ENCODE data around the gene KCNE2.

KCNE2 gene

GRCh38 chr21:34360488-34361241, 3.1 kb upstream of the KCNE2 start:
- Histone ChIP-seq H3K27me3 (replicated peaks; ENCODE audit: control insufficient read depth, insufficient read depth, low read length) (no peaks in the 10 kb centered on the region), H3K4me3 (replicated peaks; ENCODE audit: low read depth, low read length) (no peak overlapping the region), H3K36me3 (ENCODE audit: control insufficient read depth, insufficient read depth, low read length) (no peaks in the 10 kb centered on the region)
- DNase-seq (ENCODE audit: extremely low read depth, insufficient read length) = no peak
- no peak for TF ChIP-seq CTCF (IDR thresholded peaks at IDR 0.05; ENCODE audit: insufficient read depth, low read length, poor library complexity, severe bottlenecking)

- Histone ChIP-seq H3K4me3 (replicated peaks; ENCODE audit: low read depth, low read length) (no peak overlapping the region), H3K36me3 (ENCODE audit: control insufficient read depth, insufficient read depth, low read length) (no peaks in the 10 kb centered on the region), H3K27me3 (replicated peaks; ENCODE audit: control insufficient read depth, insufficient read depth, low read length) (no peaks in the 10 kb centered on the region)
- TF ChIP-seq CTCF (IDR thresholded peaks at IDR 0.05; ENCODE audit: insufficient read depth, low read length, poor library complexity, severe bottlenecking) = no peak
- no peak for DNase-seq (ENCODE audit: extremely low read depth, insufficient read length)
Measured at GRCh38 chr21:34362136-34362444, 1.7 kb upstream of the KCNE2 start.

GRCh38 chr21:34362670-34363069, 1.1 kb upstream of the KCNE2 start:
- Histone ChIP-seq H3K4me3 (replicated peaks; ENCODE audit: low read depth, low read length) (no peak overlapping the region), H3K27me3 (replicated peaks; ENCODE audit: control insufficient read depth, insufficient read depth, low read length) (no peaks in the 10 kb centered on the region), H3K36me3 (ENCODE audit: control insufficient read depth, insufficient read depth, low read length) (no peaks in the 10 kb centered on the region)
- no peak for DNase-seq (ENCODE audit: extremely low read depth, insufficient read length)
- TF ChIP-seq CTCF (IDR thresholded peaks at IDR 0.05; ENCODE audit: insufficient read depth, low read length, poor library complexity, severe bottlenecking) = no peak

GRCh38 chr21:34364921-34365320, 1.1 kb downstream of the KCNE2 start:
- DNase-seq (ENCODE audit: extremely low read depth, insufficient read length) = no peak
- Histone ChIP-seq H3K36me3 (ENCODE audit: control insufficient read depth, insufficient read depth, low read length) (no peaks in the 10 kb centered on the region), H3K4me3 (replicated peaks; ENCODE audit: low read depth, low read length) (no peak overlapping the region), H3K27me3 (replicated peaks; ENCODE audit: control insufficient read depth, insufficient read depth, low read length) (no peaks in the 10 kb centered on the region)
- TF ChIP-seq CTCF (IDR thresholded peaks at IDR 0.05; ENCODE audit: insufficient read depth, low read length, poor library complexity, severe bottlenecking) = no peak

DNA sequence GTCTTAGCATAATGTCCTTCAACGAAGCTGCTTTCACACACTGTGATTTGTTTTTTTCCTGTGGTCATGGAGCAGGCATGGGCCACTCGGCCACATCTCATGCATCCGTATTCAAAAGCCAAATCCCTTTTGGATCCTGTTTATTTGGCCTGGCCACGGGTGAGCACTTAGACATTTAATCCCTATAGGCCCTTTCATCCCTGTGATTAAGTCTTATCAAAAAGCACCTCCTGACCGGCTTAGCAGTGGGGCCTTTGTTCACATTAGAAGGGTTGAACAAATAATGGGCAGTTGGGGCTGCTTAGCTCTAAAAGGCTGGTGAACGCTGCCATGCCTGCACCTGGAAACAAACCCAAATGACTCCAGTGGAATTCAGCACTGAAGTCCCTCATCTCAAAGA, 2.0 kb downstream of the KCNE2 start:
- no peak overlapping the region for H3K4me3 ChIP-seq (replicated peaks; ENCODE audit: low read depth, low read length)
- no peak for DNase-seq (ENCODE audit: extremely low read depth, insufficient read length)
- no peaks in the 10 kb centered on the region for H3K27me3 ChIP-seq (replicated peaks; ENCODE audit: control insufficient read depth, insufficient read depth, low read length)
- no peaks in the 10 kb centered on the region for H3K36me3 ChIP-seq (ENCODE audit: control insufficient read depth, insufficient read depth, low read length)
- no peak for TF ChIP-seq CTCF (IDR thresholded peaks at IDR 0.05; ENCODE audit: insufficient read depth, low read length, poor library complexity, severe bottlenecking)
